ENCODE measurements around the gene RNASEH2B. TPM values are rescaled to one million over a fixed set of nuclear protein-coding genes. Genes with fewer than 3 reads are reported as not detected.

RNASEH2B gene
- total RNA-seq, 1 donor from 2014 or later, result 46.5 TPM

DNA sequence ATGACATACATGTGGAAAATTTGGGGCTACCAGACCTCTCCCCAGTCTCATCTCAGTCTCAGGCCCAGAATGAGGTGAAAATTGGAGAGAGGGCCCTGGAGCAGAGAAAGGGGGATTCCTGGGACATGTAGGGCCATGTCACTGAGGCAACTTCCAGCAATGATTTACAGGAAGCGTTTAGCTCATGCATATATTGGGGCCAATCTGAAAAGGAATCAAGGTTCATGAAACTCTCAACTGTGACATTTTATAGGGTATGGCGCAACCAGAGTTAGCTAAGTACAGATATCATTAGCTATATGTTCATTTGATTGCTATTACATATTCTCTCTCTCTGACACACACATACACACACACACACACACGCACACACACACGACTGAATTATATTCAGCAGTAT, 86.3 kb downstream of the RNASEH2B start:
- ATAC-seq (no peak), DNase-seq (no peak)
- Histone ChIP-seq H3K4me3 (no peak overlapping the region), H3K36me3 (no peaks in the 10 kb centered on the region), H3K27me3 (no peaks in the 10 kb centered on the region), H3K27ac (no peak overlapping the region), H3K4me1 (peaks cover 8% of the 10 kb centered on the region), H3K9me3 (no peaks in the 10 kb centered on the region)
- intact Hi-C loops (cut with DNase I), result no loop called here
- TF ChIP-seq, protein P1, sequence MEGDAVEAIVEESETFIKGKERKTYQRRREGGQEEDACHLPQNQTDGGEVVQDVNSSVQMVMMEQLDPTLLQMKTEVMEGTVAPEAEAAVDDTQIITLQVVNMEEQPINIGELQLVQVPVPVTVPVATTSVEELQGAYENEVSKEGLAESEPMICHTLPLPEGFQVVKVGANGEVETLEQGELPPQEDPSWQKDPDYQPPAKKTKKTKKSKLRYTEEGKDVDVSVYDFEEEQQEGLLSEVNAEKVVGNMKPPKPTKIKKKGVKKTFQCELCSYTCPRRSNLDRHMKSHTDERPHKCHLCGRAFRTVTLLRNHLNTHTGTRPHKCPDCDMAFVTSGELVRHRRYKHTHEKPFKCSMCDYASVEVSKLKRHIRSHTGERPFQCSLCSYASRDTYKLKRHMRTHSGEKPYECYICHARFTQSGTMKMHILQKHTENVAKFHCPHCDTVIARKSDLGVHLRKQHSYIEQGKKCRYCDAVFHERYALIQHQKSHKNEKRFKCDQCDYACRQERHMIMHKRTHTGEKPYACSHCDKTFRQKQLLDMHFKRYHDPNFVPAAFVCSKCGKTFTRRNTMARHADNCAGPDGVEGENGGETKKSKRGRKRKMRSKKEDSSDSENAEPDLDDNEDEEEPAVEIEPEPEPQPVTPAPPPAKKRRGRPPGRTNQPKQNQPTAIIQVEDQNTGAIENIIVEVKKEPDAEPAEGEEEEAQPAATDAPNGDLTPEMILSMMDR (IDR thresholded peaks at IDR 0.05), result no peak

DNA sequence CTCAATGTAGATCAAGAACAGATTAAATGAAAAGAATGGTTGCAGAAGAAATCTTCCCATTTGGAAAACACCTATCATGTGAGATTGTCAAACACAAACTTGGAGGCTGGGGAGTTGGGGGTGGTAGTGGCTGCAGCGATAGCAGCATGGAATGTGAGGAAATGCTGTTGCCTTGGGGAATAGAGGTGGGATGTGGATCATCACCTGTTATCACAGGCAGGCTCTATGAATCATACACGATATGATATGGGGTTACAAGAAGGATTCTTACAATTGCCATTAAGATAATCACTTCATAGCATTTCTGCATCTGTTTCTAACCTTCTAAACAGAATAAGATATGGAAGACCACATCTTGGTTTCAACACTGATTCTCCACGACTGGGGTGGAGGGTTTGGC, 88.7 kb downstream of the RNASEH2B start:
- DNase-seq, result no peak
- no peaks in the 10 kb centered on the region for H3K36me3 ChIP-seq
- no peak overlapping the region for H3K4me3 ChIP-seq

GRCh38 chr13:50999641-51000040, 90.0 kb downstream of the RNASEH2B start:
- H3K4me3 ChIP-seq, result no peak overlapping the region
- ATAC-seq (no peak), DNase-seq (no peak)
- no peaks in the 10 kb centered on the region for H3K36me3 ChIP-seq
- H3K27ac ChIP-seq, result no peak overlapping the region
- H3K9me3 ChIP-seq, result no peaks in the 10 kb centered on the region
- H3K4me1 ChIP-seq, result peaks cover 5% of the 10 kb centered on the region
- TF ChIP-seq, protein P1 (IDR thresholded peaks at IDR 0.05), result no peak
- H3K27me3 ChIP-seq, result no peaks in the 10 kb centered on the region
- intact Hi-C loops (cut with DNase I), result no loop called here

More for the DNA sequence above, 88.7 kb downstream of the RNASEH2B start:
- H3K4me1 ChIP-seq, result peaks cover 5% of the 10 kb centered on the region
- TF ChIP-seq, protein P1 (IDR thresholded peaks at IDR 0.05), result no peak
- H3K27ac ChIP-seq, result no peak overlapping the region
- intact Hi-C loops (cut with DNase I), result no loop called here
- H3K27me3 ChIP-seq, result no peaks in the 10 kb centered on the region
- no peak for ATAC-seq
- H3K9me3 ChIP-seq, result no peaks in the 10 kb centered on the region

- intact Hi-C loops (cut with DNase I), result no loop called here
- Histone ChIP-seq H3K9me3 (no peaks in the 10 kb centered on the region), H3K27ac (no peak overlapping the region), H3K4me1 (peaks cover 5% of the 10 kb centered on the region), H3K36me3 (no peaks in the 10 kb centered on the region), H3K27me3 (no peaks in the 10 kb centered on the region), H3K4me3 (no peak overlapping the region)
- DNase-seq (no peak), ATAC-seq (no peak)
- TF ChIP-seq, protein P1 (IDR thresholded peaks at IDR 0.05), result no peak
Observed at GRCh38 chr13:51000061-51000460, 90.5 kb downstream of the RNASEH2B start.

DNA sequence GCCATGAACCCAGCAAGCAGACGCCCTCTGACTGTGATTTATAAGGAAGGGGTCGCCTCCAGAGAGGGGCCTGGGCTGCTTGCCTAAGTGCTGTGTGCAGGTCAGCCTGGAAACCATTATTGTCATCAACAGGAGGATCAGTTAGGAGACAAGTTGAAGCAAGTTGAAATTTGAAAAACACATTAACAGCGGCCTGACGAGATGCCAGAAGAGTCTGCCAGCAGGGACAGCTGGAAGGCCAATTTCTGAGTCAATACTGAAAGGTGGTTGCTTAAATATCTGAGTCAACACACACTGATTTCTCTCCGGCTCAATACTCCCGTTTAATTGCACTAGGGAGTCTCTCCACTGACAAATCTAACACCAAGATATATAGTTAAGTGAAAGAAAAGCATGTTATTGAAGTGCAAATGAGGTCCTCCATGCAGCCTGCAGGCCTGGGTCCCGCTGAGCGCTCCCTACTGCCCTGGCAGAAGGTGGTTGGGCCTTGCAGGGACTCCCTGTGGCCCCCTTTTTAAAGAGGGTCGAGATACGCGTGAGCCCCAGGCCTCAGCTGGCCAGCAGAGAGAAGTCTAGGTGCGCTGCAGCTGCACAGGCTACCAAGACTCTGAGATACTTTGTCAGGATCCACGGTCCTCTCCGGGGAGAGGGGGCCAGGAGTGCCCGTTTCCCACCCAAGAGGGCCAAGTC, 91.1 kb downstream of the RNASEH2B start:
- no peak overlapping the region for H3K27ac ChIP-seq

More for the DNA sequence above, 91.1 kb downstream of the RNASEH2B start:
- Histone ChIP-seq H3K9me3 (no peaks in the 10 kb centered on the region), H3K4me1 (peaks cover 5% of the 10 kb centered on the region), H3K27me3 (no peaks in the 10 kb centered on the region), H3K4me3 (no peak overlapping the region), H3K36me3 (no peaks in the 10 kb centered on the region)
- ATAC-seq, result no peak
- intact Hi-C loops (cut with DNase I), result no loop called here
- TF ChIP-seq, protein P1 (IDR thresholded peaks at IDR 0.05), result no peak
- no peak for DNase-seq

All from upper lobe of right lung (tissue), 1 donor.